Lower lobe of right lung (tissue), 2 donors: ENCODE data around the gene LIN37. TPM values are rescaled to one million over a fixed set of nuclear protein-coding genes. Genes with fewer than 3 reads are reported as not detected.

ENCODE experiments used
- ATAC-seq, 2 donors: fragments of 200-7000 bp; cut with Tn5 transposase; one replicate each; pipeline ENCODE4 v1.9.1; 2020 to 2022; ENCODE audit warnings: mild to moderate bottlenecking in 2 of 2, moderate library complexity in 2 of 2
- DNase-seq: peaks from one replicate; pipeline ENCODE4 v3.0.0-alpha.2; 2020
- H3K27ac ChIP-seq: fragments of 200-600 bp; one replicate; pipeline ENCODE4 v1.8.0; 2022
- H3K27me3 ChIP-seq: fragments of 200-600 bp; one replicate; pipeline ENCODE4 v1.8.0; 2022; ENCODE audit warnings: low read depth
- H3K36me3 ChIP-seq: fragments of 200-600 bp; one replicate; pipeline ENCODE4 v1.8.0; 2022; ENCODE audit warnings: mild to moderate bottlenecking
- H3K4me1 ChIP-seq: fragments of 200-600 bp; one replicate; pipeline ENCODE4 v1.8.0; 2022
- H3K4me3 ChIP-seq: fragments of 200-600 bp; one replicate; pipeline ENCODE4 v1.8.0; 2022; ENCODE audit warnings: mild to moderate bottlenecking
- H3K9me3 ChIP-seq: fragments of 200-600 bp; one replicate; pipeline ENCODE4 v1.8.0; 2022
- intact Hi-C: fragments of 100-400 bp; cut with DNase I; formaldehyde crosslinking; loops from one replicate; pipeline ENCODE4 v1.11.0; 2022
- total RNA-seq: library from RNA; stranded (reverse); fragmentation: NEBNext Ultra II Directional; extraction: Animal tissue kit (Norgen Biotek cat#: 25700); gene quantifications from one replicate; pipeline ENCODE4 v1.2.1, GENCODE V29; 2021
- TF ChIP-seq, protein P1 (sequence below): fragments of 200-600 bp; IDR thresholded peaks from one replicate; pipeline ENCODE4 v1.8.0; 2022; ENCODE audit warnings: antibody characterized with exemption, mild to moderate bottlenecking
- donor health status: DM: no; HTN: yes; CAD: no; lungs with severe emphysema.

Gene LIN37
- total RNA-seq, 1 donor from 2014 or later, result 7.2 TPM

DNA sequence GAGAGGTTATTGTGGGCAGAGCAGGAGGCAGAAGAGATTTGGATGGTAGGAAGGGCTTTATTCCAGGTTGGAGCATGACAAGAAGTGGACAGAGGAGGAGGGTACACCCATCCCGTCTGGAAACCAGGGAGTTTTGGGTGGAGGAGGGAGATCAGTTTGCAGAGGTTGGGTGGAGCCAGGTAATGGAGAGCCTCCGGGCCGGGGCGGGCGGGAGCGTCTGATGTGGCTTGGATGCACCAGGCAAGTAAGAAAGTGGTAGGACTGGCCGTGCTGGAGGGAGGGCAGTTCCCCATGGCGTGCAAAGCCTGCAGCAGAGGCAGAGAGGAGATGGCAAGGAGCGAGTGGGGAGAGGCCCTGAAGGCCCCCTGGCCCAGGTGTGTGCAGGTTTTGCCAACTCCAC lies 17.0 kb upstream of the LIN37 start:
- peaks cover 100% of the 10 kb centered on the region for H3K36me3 ChIP-seq
- DNase-seq, result no peak
- no peaks in the 10 kb centered on the region for H3K27me3 ChIP-seq

DNA sequence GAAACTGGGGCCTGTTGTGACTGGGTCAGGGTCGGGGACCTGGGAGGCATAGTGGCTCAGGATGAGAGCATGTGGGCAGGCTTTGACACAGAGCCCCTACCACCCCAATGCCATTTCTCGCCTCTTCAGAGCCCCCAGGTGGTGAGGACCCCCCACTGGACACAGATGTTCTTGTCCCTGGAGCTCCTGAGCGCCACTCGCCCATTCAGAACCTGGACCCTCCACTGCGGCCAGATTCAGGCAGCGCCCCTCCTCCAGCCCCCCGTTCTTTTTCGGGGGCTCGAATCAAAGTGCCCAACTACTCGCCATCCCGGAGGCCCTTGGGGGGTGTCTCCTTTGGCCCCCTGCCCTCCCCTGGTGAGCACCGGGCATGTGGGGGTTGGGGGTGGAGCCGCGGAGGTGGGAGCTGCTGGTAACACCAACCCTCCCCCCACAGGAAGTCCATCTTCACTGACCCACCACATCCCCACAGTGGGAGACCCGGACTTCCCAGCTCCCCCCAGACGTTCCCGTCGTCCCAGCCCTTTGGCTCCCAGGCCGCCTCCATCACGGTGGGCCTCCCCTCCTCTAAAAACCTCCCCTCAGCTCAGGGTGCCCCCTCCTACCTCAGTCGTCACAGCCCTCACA lies 16.5 kb upstream of the LIN37 start:
- ATAC-seq (no peak), DNase-seq (no peak)
- Histone ChIP-seq H3K36me3 (peaks cover 100% of the 10 kb centered on the region), H3K4me1 (no peaks in the 10 kb centered on the region), H3K4me3 (no peak overlapping the region), H3K27ac (no peak overlapping the region), H3K27me3 (no peaks in the 10 kb centered on the region), H3K9me3 (no peaks in the 10 kb centered on the region)
- intact Hi-C loops, result no loop called here
- TF ChIP-seq, protein P1, sequence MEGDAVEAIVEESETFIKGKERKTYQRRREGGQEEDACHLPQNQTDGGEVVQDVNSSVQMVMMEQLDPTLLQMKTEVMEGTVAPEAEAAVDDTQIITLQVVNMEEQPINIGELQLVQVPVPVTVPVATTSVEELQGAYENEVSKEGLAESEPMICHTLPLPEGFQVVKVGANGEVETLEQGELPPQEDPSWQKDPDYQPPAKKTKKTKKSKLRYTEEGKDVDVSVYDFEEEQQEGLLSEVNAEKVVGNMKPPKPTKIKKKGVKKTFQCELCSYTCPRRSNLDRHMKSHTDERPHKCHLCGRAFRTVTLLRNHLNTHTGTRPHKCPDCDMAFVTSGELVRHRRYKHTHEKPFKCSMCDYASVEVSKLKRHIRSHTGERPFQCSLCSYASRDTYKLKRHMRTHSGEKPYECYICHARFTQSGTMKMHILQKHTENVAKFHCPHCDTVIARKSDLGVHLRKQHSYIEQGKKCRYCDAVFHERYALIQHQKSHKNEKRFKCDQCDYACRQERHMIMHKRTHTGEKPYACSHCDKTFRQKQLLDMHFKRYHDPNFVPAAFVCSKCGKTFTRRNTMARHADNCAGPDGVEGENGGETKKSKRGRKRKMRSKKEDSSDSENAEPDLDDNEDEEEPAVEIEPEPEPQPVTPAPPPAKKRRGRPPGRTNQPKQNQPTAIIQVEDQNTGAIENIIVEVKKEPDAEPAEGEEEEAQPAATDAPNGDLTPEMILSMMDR, result no peak

More for the DNA sequence above, 17.0 kb upstream of the LIN37 start:
- Histone ChIP-seq H3K4me1 (no peaks in the 10 kb centered on the region), H3K27ac (no peak overlapping the region), H3K9me3 (no peaks in the 10 kb centered on the region), H3K4me3 (no peak overlapping the region)
- TF ChIP-seq, protein P1, result no peak
- no peak for ATAC-seq
- intact Hi-C loops, result no loop called here

DNA sequence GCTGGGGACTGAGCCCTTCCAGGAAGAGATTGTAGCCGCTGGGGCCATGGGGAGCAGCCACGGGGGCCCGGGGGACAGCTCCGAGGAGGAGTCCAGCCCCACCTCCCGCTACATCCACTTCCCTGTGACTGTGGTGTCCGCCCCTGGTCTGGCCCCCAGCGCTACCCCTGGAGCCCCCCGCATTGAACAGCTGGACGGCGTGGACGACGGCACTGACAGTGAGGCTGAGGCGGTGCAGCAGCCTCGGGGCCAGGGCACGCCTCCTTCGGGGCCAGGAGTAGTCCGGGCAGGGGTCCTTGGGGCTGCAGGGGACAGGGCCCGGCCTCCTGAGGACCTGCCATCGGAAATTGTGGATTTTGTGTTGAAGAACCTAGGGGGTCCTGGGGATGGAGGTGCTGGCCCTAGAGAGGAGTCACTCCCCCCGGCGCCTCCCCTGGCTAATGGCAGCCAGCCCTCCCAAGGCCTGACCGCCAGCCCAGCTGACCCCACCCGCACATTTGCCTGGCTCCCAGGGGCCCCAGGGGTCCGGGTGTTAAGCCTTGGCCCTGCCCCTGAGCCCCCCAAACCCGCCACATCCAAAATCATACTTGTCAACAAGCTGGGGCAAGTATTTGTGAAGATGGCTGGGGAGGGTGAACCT lies 15.7 kb upstream of the LIN37 start:
- Histone ChIP-seq H3K36me3 (peaks cover 100% of the 10 kb centered on the region), H3K4me3 (no peak overlapping the region), H3K27ac (no peak overlapping the region), H3K4me1 (no peaks in the 10 kb centered on the region), H3K9me3 (no peaks in the 10 kb centered on the region), H3K27me3 (no peaks in the 10 kb centered on the region)
- intact Hi-C loops, result no loop called here
- ATAC-seq (no peak), DNase-seq (no peak)
- TF ChIP-seq, protein P1, result no peak

DNA sequence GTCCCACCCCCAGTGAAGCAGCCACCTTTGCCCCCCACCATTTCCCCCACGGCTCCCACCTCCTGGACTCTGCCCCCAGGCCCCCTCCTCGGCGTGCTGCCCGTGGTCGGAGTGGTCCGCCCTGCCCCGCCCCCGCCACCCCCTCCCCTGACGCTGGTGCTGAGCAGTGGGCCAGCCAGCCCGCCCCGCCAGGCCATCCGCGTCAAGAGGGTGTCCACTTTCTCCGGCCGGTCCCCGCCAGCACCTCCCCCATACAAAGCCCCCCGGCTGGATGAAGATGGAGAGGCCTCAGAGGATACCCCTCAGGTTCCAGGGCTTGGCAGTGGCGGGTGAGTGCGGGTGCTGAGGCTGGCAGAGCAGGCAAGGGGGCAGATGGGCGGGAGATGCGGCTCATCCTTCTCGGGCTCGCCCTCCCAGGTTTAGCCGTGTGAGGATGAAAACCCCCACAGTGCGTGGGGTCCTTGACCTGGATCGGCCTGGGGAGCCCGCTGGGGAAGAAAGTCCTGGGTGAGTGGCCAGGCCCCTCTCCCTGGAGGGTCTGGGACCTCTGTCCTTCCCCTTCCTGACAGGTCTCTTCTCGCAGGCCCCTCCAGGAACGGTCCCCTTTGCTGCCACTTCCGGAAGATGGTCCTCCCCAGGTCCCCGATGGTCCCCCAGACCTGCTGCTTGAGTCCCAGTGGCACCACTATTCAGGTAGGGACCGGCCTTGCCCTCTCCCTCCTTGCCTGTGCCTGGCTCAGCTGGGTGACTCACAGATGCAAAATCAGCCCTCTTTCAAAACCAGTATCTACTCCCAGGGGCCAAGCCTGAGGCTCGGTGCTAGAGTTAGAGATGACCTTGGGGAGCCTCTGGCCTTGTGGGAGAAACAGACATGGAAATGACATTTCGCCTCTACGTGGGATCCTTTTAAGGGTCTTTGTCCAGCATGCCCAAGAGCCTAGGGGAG lies 14.9 kb upstream of the LIN37 start:
- H3K4me1 ChIP-seq, result no peaks in the 10 kb centered on the region
- peaks cover 100% of the 10 kb centered on the region for H3K36me3 ChIP-seq
- H3K27me3 ChIP-seq, result no peaks in the 10 kb centered on the region
- no peak overlapping the region for H3K27ac ChIP-seq
- ATAC-seq (no peak), DNase-seq (no peak)
- no peaks in the 10 kb centered on the region for H3K9me3 ChIP-seq
- TF ChIP-seq, protein P1, result no peak
- no peak overlapping the region for H3K4me3 ChIP-seq
- intact Hi-C loops, result no loop called here

DNA sequence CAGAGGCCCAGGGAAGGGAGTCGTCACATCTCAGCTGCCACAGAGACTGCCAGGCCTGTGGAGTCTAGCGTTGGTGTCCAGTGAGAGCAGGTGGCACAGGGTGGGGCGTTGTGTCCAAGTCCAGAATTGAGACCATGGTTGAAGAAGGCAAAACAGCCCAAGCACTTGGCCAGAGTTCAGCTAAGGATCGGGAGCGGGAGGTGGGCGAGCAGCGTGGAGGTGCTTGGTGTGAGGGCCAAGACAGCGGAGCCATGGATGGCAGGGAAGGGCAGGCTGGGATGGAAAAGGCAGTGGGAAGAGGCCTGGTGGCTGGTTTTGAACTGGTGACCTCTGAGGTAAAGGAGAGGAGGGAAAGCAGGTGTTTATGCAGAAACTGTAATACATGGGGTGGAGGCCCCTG lies 14.1 kb upstream of the LIN37 start:
- peaks cover 100% of the 10 kb centered on the region for H3K36me3 ChIP-seq
- no peak for ATAC-seq

More for the DNA sequence above, 14.1 kb upstream of the LIN37 start:
- DNase-seq, result no peak
- Histone ChIP-seq H3K9me3 (no peaks in the 10 kb centered on the region), H3K4me1 (peaks cover 2% of the 10 kb centered on the region), H3K27me3 (no peaks in the 10 kb centered on the region), H3K27ac (no peak overlapping the region), H3K4me3 (no peak overlapping the region)
- TF ChIP-seq, protein P1, result no peak
- intact Hi-C loops, result no loop called here
